Activated gamma-delta T cell (primary cell): ENCODE measurements around the gene KCNK7.

Source experiments
- DNase-seq: peaks from one replicate; lab custom pipeline; 2025; lab: John Stamatoyannopoulos, UW

KCNK7 gene

GRCh38 chr11:65611028-65611757 lies 15.6 kb upstream of the KCNK7 start:
- no peak for DNase-seq

GRCh38 chr11:65610404-65610803 lies 14.8 kb upstream of the KCNK7 start:
- DNase-seq = no peak

- DNase-seq = no peak
Measured at GRCh38 chr11:65609665-65610064, 14.1 kb upstream of the KCNK7 start.

GRCh38 chr11:65609229-65609628 lies 13.6 kb upstream of the KCNK7 start:
- DNase-seq = no peak

- no peak for DNase-seq
Measured at GRCh38 chr11:65607614-65608426, 12.2 kb upstream of the KCNK7 start.

- no peak for DNase-seq
Measured at GRCh38 chr11:65606876-65607613, 11.4 kb upstream of the KCNK7 start.

GRCh38 chr11:65604258-65604657 lies 8.7 kb upstream of the KCNK7 start:
- no peak for DNase-seq

GRCh38 chr11:65599955-65600246 lies 4.3 kb upstream of the KCNK7 start:
- DNase-seq = no peak

- DNase-seq = no peak
Measured at GRCh38 chr11:65599216-65599954, 3.8 kb upstream of the KCNK7 start.

- DNase-seq = no peak
Measured at GRCh38 chr11:65598258-65598699, 2.7 kb upstream of the KCNK7 start.

- DNase-seq = no peak
Measured at GRCh38 chr11:65596520-65596919, 920 bp upstream of the KCNK7 start.

GRCh38 chr11:65595131-65595530 lies 469 bp downstream of the KCNK7 start:
- DNase-seq = no peak

- DNase-seq = no peak
Measured at GRCh38 chr11:65593518-65594414, 1.8 kb downstream of the KCNK7 start.

- no peak for DNase-seq
Measured at GRCh38 chr11:65592858-65593517, 2.6 kb downstream of the KCNK7 start.

GRCh38 chr11:65591939-65592857 lies 3.4 kb downstream of the KCNK7 start:
- DNase-seq = no peak

GRCh38 chr11:65590240-65590738 lies 5.3 kb downstream of the KCNK7 start:
- no peak for DNase-seq

GRCh38 chr11:65589444-65590239 lies 6.0 kb downstream of the KCNK7 start:
- DNase-seq = no peak
